Gastrocnemius medialis (tissue), 4 donors: ENCODE data around the gene FLNC. TPM values are rescaled to one million over a fixed set of nuclear protein-coding genes. Genes with fewer than 3 reads are reported as not detected.
A peak's percentile ranks its signal among the peaks of the same experiment; 100 is the strongest.

ENCODE experiments used
- ATAC-seq, 2 donors: fragments of 150-250 bp; one replicate each; pipeline ENCODE4 v1.9.1; 2016
- DNase-seq, 2 donors: peaks; one replicate each; pipeline ENCODE4 v3.0.0-alpha.2; 2019
- H3K27ac ChIP-seq, 4 donors: fragments of 200-600 bp; sonication (generic); 1 replicate in 1 of 4; 2 replicates in 3 of 4; pipeline ENCODE4 v1.5.1; 2016 to 2018; ENCODE audit warnings: mild to moderate bottlenecking in 2 of 4, moderate library complexity in 1 of 4
- H3K27me3 ChIP-seq, 3 donors: fragments of 200-600 bp; sonication (generic) in 2 of 3; 1 replicate in 1 of 3; 2 replicates in 2 of 3; pipeline versions ENCODE4 v1.5.1 to v1.6.0; 2016 to 2019; ENCODE audit warnings: mild to moderate bottlenecking in 1 of 3, moderate library complexity in 1 of 3
- H3K36me3 ChIP-seq, 2 donors: fragments of 200-600 bp; sonication (generic) in 1 of 2; one replicate each; pipeline ENCODE4 v1.5.1; 2017 to 2018
- H3K4me1 ChIP-seq, 2 donors: fragments of 200-600 bp; sonication (generic) in 1 of 2; one replicate each; pipeline ENCODE4 v1.5.1; 2016 to 2017; ENCODE audit warnings: mild to moderate bottlenecking in 2 of 2
- H3K4me3 ChIP-seq, 4 donors: fragments of 200-600 bp; sonication (generic) in 3 of 4; 1 replicate in 1 of 4; 2 replicates in 3 of 4; pipeline ENCODE4 v1.5.1; 2016 to 2019; ENCODE audit warnings: mild to moderate bottlenecking in 2 of 4
- H3K9me3 ChIP-seq, 3 donors: fragments of 200-600 bp; sonication (generic) in 2 of 3; 1 replicate in 1 of 3; 2 replicates in 2 of 3; pipeline ENCODE4 v1.5.1; 2016 to 2019
- POLR2A ChIP-seq, 2 donors: fragments of 450-650 bp; IDR thresholded peaks; one replicate each; pipeline ENCODE4 v1.6.1; 2017; ENCODE audit warnings: antibody characterized with exemption in 2 of 2, mild to moderate bottlenecking in 2 of 2, moderate library complexity in 2 of 2
- in situ Hi-C, 4 donors: fragments of 200-750 bp; cut with MboI; loops; one replicate each; pipeline versions ENCODE4 v1.15.0 to v1.8.0; 2017; ENCODE audit warnings: low sequenced_read_pairs in 4 of 4
- intact Hi-C: fragments of 100-400 bp; cut with DNase I; formaldehyde crosslinking; loops from one replicate; pipeline ENCODE4 v1.15.1; 2023; ENCODE audit warnings: low total_unique reads
- total RNA-seq, 4 donors: library from RNA; depleted of rRNA; stranded (reverse); fragments of >200 nt; gene quantifications; one replicate each; pipeline versions ENCODE4 v1.1.0 to v1.2.3, GENCODE V29; 2016
- TF ChIP-seq, protein P1 (sequence below), 5 experiments: fragments of 450-650 bp in 3 of 5; fragments of 200-600 bp in 2 of 5; sonication (generic) in 2 of 5; IDR thresholded peaks in 4 of 5; conservative IDR thresholded peaks in 1 of 5; 1 replicate in 4 of 5; 2 replicates in 1 of 5; pipeline ENCODE4 v1.5.1; 2016 to 2019; ENCODE audit warnings: antibody characterized with exemption in 5 of 5, mild to moderate bottlenecking in 3 of 5, moderate library complexity in 3 of 5

The FLNC gene
- total RNA-seq, 4 donors from 2014 or later, result 1,071 to 4,398 (median 2,381) TPM

DNA sequence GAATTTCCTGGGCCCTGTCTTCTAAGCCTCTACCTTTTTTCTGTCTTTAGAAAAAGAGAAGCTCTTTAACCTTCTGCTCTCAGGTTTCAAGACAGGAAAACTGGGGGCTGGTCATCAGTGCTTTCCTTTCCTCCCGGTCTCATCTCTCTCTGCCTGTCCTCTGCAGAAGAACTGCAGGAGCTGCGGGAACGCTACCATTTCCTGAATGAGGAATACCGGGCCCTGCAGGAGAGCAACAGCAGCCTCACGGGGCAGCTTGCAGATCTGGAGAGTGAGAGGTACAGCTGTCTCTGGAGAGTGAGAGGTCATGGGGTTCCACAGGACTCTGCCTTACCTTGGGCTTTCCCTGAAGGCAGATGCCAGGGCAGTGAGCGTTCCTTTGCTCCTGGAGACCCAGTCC, 25.7 kb upstream of the FLNC start:
- Histone ChIP-seq H3K36me3 (no peaks in the 10 kb centered on the region), H3K27me3 (no peaks in the 10 kb centered on the region), H3K4me1 (peaks cover 0 to under 1% of the 10 kb centered on the region in 2 donors), H3K27ac (no peak overlapping the region), H3K4me3 (no peak overlapping the region), H3K9me3 (no peaks in the 10 kb centered on the region)
- no peak for DNase-seq
- in situ Hi-C loops, result no loop called here
- intact Hi-C loops, result no loop called here
- no peak for ATAC-seq
- TF ChIP-seq POLR2A (IDR thresholded peaks at IDR 0.05), result no peak
- TF ChIP-seq, protein P1, sequence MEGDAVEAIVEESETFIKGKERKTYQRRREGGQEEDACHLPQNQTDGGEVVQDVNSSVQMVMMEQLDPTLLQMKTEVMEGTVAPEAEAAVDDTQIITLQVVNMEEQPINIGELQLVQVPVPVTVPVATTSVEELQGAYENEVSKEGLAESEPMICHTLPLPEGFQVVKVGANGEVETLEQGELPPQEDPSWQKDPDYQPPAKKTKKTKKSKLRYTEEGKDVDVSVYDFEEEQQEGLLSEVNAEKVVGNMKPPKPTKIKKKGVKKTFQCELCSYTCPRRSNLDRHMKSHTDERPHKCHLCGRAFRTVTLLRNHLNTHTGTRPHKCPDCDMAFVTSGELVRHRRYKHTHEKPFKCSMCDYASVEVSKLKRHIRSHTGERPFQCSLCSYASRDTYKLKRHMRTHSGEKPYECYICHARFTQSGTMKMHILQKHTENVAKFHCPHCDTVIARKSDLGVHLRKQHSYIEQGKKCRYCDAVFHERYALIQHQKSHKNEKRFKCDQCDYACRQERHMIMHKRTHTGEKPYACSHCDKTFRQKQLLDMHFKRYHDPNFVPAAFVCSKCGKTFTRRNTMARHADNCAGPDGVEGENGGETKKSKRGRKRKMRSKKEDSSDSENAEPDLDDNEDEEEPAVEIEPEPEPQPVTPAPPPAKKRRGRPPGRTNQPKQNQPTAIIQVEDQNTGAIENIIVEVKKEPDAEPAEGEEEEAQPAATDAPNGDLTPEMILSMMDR (IDR thresholded peaks at IDR 0.05 in 4 of 5, conservative IDR thresholded peaks at IDR 0.05 in 1 of 5), result no peak

DNA sequence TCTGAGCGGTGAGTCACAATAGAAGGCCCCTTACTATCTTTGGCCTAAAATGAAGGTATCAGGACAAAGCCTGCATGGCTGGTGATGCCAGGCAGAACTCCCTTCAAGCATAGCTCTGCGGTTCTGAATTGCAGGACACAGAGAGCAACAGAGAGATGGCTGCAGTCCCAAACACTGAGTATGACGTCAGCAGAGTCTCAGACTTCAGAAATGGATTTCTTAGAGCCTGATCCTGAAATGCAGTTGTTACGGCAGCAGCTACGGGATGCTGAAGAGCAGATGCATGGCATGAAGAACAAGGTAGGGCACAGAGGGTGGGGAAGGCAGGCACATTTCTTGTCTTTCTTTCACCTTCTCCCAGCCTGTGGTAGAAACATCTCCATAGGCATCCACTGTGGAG, 25.0 kb upstream of the FLNC start:
- H3K27me3 ChIP-seq, result no peaks in the 10 kb centered on the region
- DNase-seq, result no peak
- H3K27ac ChIP-seq, result no peak overlapping the region
- H3K4me1 ChIP-seq, result peaks cover 0 to 6% of the 10 kb centered on the region in 2 donors
- intact Hi-C loops, result no loop called here
- TF ChIP-seq, protein P1 (IDR thresholded peaks at IDR 0.05 in 4 of 5, conservative IDR thresholded peaks at IDR 0.05 in 1 of 5), result no peak
- TF ChIP-seq POLR2A (IDR thresholded peaks at IDR 0.05), result no peak
- H3K9me3 ChIP-seq, result no peaks in the 10 kb centered on the region
- ATAC-seq, result no peak
- no peaks in the 10 kb centered on the region for H3K36me3 ChIP-seq
- in situ Hi-C loops, result no loop called here
- H3K4me3 ChIP-seq, result no peak overlapping the region

DNA sequence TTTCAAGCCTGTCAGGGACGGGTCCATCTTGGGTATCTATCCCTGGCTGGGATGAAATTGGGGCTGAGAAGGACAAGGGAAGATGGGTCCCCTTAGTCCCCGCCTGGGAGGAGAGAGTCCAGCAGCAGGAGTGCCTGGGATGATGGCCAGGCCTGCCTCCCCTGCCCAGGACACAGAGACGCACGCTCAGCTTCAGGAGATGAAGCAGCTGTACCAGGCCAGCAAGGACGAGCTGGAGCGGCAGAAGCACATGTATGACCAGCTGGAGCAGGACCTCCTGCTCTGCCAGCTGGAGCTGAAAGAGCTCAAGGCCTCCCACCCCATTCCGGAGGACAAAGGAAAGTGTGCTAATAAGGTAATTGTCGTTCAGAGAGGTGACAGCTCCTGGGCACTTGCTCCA, 23.0 kb upstream of the FLNC start:
- Histone ChIP-seq H3K4me3 (no peak overlapping the region), H3K4me1 (peaks cover 18 to 26% of the 10 kb centered on the region in 2 donors), H3K9me3 (no peaks in the 10 kb centered on the region), H3K27ac (no peak overlapping the region), H3K36me3 (no peaks in the 10 kb centered on the region), H3K27me3 (no peaks in the 10 kb centered on the region)
- intact Hi-C loops, result no loop called here
- in situ Hi-C loops, result no loop called here
- no peak for ATAC-seq
- no peak for DNase-seq
- TF ChIP-seq POLR2A (IDR thresholded peaks at IDR 0.05), result no peak
- TF ChIP-seq, protein P1 (IDR thresholded peaks at IDR 0.05 in 4 of 5, conservative IDR thresholded peaks at IDR 0.05 in 1 of 5), result no peak

DNA sequence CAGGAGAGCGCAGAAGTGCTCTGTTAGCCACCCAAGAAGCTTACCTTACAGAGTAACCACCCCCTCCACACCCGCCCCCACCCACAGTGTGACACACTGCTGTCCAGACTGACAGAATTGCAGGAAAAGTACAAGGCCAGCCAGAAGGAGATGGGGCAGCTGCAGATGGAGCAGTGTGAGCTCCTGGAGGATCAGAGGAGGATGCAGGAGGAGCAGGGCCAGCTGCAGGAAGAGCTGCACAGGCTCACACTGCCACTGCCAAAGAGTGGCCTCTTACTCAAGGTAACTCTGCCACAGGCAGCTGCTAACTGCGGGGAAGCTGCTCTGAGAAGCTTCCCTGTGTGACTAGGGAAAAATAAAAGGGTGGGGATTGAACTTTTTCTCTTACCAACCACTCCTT, 20.8 kb upstream of the FLNC start:
- no peak overlapping the region for H3K4me3 ChIP-seq
- intact Hi-C loops, result no loop called here
- in situ Hi-C loops, result no loop called here
- TF ChIP-seq POLR2A (IDR thresholded peaks at IDR 0.05), result no peak
- TF ChIP-seq, protein P1 (IDR thresholded peaks at IDR 0.05 in 4 of 5, conservative IDR thresholded peaks at IDR 0.05 in 1 of 5), result no peak
- ATAC-seq (no peak), DNase-seq (no peak)
- peaks cover 28 to 38% of the 10 kb centered on the region in 2 donors for H3K4me1 ChIP-seq
- H3K9me3 ChIP-seq, result no peaks in the 10 kb centered on the region
- H3K27me3 ChIP-seq, result no peaks in the 10 kb centered on the region
- no peaks in the 10 kb centered on the region for H3K36me3 ChIP-seq
- no peak overlapping the region for H3K27ac ChIP-seq

DNA sequence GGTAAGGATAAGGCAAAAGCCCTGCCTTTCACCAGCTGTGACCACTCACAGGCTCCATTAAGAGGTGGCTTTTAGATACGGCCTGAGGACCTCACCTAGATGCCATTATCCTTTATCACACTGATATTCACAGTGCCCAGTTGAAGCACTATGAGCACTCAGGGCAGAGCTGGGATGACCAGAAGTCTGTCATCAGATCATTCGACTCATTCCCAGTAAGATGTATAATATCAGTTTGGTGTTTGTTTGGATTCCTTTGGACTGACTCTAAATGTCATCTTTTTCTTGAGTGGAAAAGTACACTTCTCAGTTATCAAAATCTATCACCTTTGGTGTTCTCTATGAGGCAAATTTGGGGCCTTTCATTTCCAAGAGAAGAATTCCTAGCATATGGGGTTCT, 19.7 kb upstream of the FLNC start:
- DNase-seq, result no peak
- intact Hi-C loops (no loop called here), in situ Hi-C loops (no loop called here)
- ATAC-seq, result no peak
- Histone ChIP-seq H3K9me3 (no peaks in the 10 kb centered on the region), H3K4me1 (peaks cover 28 to 38% of the 10 kb centered on the region in 2 donors), H3K4me3 (no peak overlapping the region), H3K27me3 (no peaks in the 10 kb centered on the region), H3K27ac (peak overlapping the region; percentile 18 to 87 (median 72)), H3K36me3 (no peaks in the 10 kb centered on the region)
- TF ChIP-seq, protein P1 (IDR thresholded peaks at IDR 0.05 in 4 of 5, conservative IDR thresholded peaks at IDR 0.05 in 1 of 5), result no peak
- no peak for TF ChIP-seq POLR2A (IDR thresholded peaks at IDR 0.05)
